Esophagus squamous epithelium (tissue), 4 donors: ENCODE data around the gene INPP4B.

ENCODE experiments used
- POLR2A ChIP-seq, 4 donors: fragments of 450-650 bp; IDR thresholded peaks; one replicate each; pipeline ENCODE4 v1.6.1; 2017; ENCODE audit warnings: antibody characterized with exemption in 4 of 4, mild to moderate bottlenecking in 4 of 4, moderate library complexity in 3 of 4
- TF ChIP-seq, protein P1 (sequence below), 6 experiments: fragments of 450-650 bp in 4 of 6; fragments of 200-600 bp in 2 of 6; sonication (generic) in 2 of 6; IDR thresholded peaks; one replicate each; pipeline ENCODE4 v1.5.1; 2016 to 2019; ENCODE audit warnings: antibody characterized with exemption in 6 of 6, mild to moderate bottlenecking in 4 of 6, moderate library complexity in 4 of 6

DNA sequence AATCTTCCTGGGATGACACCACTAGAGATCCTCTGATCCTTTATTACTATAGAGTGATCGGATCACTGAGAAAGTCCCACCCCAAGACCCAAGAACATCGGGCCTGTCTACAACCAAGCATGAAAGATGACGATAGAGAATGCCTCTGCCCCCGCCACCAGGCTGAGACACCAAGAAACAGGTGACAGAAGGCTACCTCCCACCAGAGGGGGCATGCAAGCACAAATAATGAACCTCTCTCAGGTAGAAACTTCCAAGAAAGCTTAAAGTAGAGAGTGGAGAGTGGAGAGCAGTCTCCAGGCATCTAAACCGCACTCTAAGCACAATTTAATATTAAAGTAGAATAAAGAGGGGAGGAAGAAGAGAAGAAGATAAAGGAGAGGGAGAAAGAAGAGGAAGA is 402.6 kb downstream of the INPP4B start:
- TF ChIP-seq, protein P1, sequence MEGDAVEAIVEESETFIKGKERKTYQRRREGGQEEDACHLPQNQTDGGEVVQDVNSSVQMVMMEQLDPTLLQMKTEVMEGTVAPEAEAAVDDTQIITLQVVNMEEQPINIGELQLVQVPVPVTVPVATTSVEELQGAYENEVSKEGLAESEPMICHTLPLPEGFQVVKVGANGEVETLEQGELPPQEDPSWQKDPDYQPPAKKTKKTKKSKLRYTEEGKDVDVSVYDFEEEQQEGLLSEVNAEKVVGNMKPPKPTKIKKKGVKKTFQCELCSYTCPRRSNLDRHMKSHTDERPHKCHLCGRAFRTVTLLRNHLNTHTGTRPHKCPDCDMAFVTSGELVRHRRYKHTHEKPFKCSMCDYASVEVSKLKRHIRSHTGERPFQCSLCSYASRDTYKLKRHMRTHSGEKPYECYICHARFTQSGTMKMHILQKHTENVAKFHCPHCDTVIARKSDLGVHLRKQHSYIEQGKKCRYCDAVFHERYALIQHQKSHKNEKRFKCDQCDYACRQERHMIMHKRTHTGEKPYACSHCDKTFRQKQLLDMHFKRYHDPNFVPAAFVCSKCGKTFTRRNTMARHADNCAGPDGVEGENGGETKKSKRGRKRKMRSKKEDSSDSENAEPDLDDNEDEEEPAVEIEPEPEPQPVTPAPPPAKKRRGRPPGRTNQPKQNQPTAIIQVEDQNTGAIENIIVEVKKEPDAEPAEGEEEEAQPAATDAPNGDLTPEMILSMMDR (IDR thresholded peaks at IDR 0.05): no peak
- TF ChIP-seq POLR2A (IDR thresholded peaks at IDR 0.05): no peak
